Motor neuron (in vitro differentiated cells): ENCODE data around the gene TSPEAR. TPM values are rescaled to one million over a fixed set of nuclear protein-coding genes. Genes with fewer than 3 reads are reported as not detected.
"Not testable (repeated sequence)": the region's sequence is repeated elsewhere in the genome, so short reads cannot be mapped to it uniquely, and the experiment has no call there.

Source experiments
- ATAC-seq, 8 experiments: fragments of 200-7000 bp; cut with Tn5 transposase; replicated peaks in 6 of 8; 2 replicates each; pipeline ENCODE4 v1.8.0; 2021; ENCODE audit warnings: mild to moderate bottlenecking in 8 of 8, moderate library complexity in 8 of 8
- H3K27ac ChIP-seq, 2 donors: fragments of 250-450 bp; sonication (Bioruptor Pico); 2 replicates each; pipeline ENCODE4 v1.9.0; 2021; ENCODE audit warnings: antibody characterized with exemption in 2 of 2, mild to moderate bottlenecking in 2 of 2, moderate library complexity in 1 of 2
- H3K4me1 ChIP-seq, 2 donors: fragments of 250-450 bp; sonication (Bioruptor Pico); replicated peaks in 1 of 2; 2 replicates each; pipeline ENCODE4 v1.6.1; 2021; ENCODE audit warnings: antibody characterized with exemption in 2 of 2, mild to moderate bottlenecking in 2 of 2, moderate library complexity in 1 of 2
- H3K4me3 ChIP-seq, 5 donors: fragments of 250-450 bp; sonication (Bioruptor Pico); 2 replicates each; pipeline ENCODE4 v1.9.0; 2021; ENCODE audit warnings: antibody characterized with exemption in 5 of 5, mild to moderate bottlenecking in 5 of 5, moderate library complexity in 4 of 5
- WGBS, 10 experiments: fragments of 450-650 bp; shearing (Covaris generic); methylation state at CpG; one replicate each; pipeline ENCODE4 v1.0.0; 2022; 5-methylcytosine and 5-hydroxymethylcytosine counted together
- in situ Hi-C, 9 experiments: fragments of 400-800 bp; cut with MboI; loops; one replicate each; pipeline ENCODE4 v1.15.0; 2021; ENCODE audit warnings: low sequenced_read_pairs in 9 of 9, low pct_unique_long_range_greater_than_20kb in 2 of 9; ENCODE audit not compliant: unreplicated experiment in 9 of 9
- total RNA-seq, 8 experiments: library from RNA; unstranded; fragments of 300-600 nt; gene quantifications; 2 replicates each; pipeline versions ENCODE4 v1.2.3 to v1.2.4, GENCODE V29; 2022

Gene TSPEAR
- total RNA-seq, 8 experiments from 2014 or later = 0.21 to 0.66 (median 0.31) TPM; not detected in 1

DNA sequence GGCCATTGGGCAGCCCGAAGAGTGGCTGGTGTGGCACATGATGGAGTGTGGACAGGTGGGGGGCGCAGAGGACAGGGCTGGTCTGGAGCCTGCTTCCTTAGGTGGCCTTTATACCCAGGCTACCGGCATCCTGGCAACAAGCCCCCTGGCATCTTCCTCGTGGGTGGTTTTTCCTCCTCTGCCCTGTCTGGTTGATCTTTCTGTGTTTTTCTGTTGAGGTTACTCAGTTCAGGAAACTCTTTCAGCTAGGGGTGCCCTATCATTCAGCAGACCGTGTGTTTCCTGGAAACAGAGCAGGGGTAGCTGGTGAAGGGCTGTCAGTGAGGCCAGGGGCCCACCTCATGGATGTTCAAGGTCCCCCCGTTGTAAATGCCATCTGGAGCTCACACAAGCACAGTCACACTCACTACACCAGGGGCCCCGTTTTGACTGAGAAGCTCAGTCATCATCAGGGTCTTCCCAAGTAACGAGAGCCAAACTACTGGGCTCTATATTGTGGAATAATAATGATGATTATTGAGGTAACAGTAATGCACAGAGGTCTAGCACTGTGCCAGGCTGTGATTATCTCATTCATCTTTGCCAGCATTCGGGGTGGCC is 56.7 kb downstream of the TSPEAR start, which contains the start of gene KRTAP12-4:
KRTAP12-4 (minus strand) TSS at position 84 of the 600 bp plus-strand sequence; CDS start at position 39, 45 bp downstream.
- no peak within 1 kb of the TSS for H3K4me3 ChIP-seq
- in situ Hi-C loops = no loop called here
- WGBS, 10 experiments = 10 to 100% (median 78%) methylated on average over 1 to 4 of the region's 9 CpGs; no CpG with 5 or more reads in 3 of the 10 experiments
- no peaks in the 10 kb centered on the region for H3K4me1 ChIP-seq
- no peak within 1 kb of the TSS for H3K27ac ChIP-seq
- ATAC-seq = no peak

DNA sequence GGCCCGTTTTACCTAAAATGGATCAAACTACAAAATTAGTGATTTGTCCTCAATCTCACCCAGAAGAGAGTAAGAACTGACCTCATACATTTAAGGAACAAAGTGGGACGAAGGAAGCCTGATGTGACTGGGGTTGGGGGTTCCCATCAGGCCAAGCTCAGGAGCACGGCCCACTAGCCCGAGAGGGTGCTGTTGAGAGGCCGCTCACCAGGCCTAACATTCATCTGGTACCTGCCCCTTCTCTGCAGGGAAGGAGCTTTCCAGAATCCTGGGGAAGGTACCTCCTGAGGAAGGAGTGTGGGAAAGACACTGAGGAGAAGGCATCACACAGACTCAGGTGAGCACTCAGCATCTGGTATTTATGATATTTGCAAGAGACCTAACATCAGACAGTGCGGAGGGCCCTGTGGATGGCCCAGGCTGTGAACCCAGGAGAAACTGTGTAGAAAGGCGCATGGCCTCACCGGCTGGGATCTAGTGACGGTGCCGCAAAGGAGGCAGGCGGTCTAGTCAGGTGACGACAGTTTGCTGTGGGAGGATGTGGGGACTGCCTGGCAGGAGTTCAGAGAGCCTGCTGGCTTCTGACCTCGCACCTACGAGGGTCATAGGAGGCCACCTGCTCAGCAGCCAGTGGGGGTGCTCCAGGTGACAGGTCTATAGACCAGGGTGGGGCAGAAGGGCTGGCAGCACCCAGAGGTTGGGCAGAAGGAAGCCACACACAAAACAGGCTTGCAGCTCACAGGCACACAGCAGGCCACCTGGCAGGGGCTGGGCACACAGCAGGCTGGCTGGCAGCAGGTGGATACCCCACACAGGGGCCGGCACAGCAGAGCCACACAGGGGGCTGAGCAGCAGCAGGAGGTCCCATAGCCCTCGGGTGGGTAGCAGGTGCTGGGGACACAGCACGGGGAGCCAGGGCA is 57.5 kb downstream of the TSPEAR start:
- in situ Hi-C loops = no loop called here
- WGBS, 10 experiments = 13 to 90% (median 80%) methylated on average over 2 to 10 of the region's 17 CpGs; no CpG with 5 or more reads in 1 of the 10 experiments
- ATAC-seq = no peak
- H3K4me3 ChIP-seq = no peak overlapping the region
- no peaks in the 10 kb centered on the region for H3K4me1 ChIP-seq
- no peak overlapping the region for H3K27ac ChIP-seq

DNA sequence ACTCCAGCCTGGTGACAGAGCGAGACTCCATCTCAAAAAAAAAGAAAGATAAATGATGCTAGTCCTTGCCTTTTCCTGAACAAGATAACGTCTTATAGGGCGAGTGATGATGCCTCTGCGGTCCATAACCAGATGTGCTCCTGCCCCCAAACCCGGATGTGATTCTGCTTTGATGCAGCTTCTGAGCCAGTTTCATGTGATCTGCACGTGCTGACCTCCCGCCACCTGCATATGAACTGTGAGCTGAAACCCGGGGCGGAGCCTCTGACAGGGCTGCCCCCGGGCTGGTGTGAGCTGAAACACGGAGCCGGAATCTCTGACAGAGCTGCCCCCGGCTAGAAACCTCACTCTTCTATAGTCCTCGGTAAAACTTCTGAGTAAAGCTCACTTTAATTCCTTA is 58.2 kb downstream of the TSPEAR start:
- in situ Hi-C loops = no loop called here
- peak in 7 of 8 experiments; percentile 30 to 71 (median 56) for ATAC-seq
- Histone ChIP-seq H3K27ac (no peak overlapping the region), H3K4me1 (no peaks in the 10 kb centered on the region), H3K4me3 (no peak overlapping the region)
- 12 to 100% (median 58%) methylated on average over 1 to 10 of the region's 14 CpGs for WGBS, 10 experiments

DNA sequence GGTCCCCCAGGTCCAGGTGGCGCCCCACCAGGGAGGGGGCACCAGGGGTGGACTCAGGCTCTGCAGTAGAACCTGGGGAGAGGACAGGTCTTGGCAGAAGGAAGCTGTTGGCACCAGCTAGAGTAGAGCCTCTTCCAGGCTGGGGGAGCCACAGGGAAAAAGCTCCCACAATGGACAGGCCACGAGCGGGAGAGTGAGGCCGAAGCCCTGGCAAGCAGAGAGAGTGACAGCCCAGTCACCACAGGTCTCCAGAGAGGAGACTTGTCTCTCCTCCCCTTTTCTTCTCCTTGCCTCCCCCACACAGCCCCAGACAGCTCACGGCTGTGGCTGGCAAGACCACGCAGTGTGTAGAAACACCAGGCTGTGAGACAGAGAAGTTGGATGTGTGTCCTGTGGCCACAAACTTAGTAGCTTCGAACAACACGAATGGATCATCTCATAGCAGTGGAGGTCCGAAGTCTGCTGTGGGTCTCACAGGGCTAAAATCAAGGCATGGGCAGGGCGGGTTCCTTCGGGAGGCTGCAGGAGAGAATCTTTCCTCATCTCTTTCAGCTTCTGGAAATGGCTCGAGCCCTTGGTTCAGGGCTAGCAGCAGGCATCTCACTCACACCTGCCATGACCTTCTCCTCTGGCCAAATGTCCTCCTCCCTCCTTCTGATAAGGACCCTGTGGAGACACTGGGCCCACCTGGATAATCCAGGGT is 60.2 kb downstream of the TSPEAR start:
- Histone ChIP-seq H3K4me1 (no peaks in the 10 kb centered on the region), H3K4me3 (no peak overlapping the region), H3K27ac (no peak overlapping the region)
- no peak for ATAC-seq
- WGBS, 10 experiments = 29 to 97% (median 86%) methylated on average over 1 to 7 of the region's 12 CpGs; no CpG with 5 or more reads in 4 of the 10 experiments
- in situ Hi-C loops = no loop called here

DNA sequence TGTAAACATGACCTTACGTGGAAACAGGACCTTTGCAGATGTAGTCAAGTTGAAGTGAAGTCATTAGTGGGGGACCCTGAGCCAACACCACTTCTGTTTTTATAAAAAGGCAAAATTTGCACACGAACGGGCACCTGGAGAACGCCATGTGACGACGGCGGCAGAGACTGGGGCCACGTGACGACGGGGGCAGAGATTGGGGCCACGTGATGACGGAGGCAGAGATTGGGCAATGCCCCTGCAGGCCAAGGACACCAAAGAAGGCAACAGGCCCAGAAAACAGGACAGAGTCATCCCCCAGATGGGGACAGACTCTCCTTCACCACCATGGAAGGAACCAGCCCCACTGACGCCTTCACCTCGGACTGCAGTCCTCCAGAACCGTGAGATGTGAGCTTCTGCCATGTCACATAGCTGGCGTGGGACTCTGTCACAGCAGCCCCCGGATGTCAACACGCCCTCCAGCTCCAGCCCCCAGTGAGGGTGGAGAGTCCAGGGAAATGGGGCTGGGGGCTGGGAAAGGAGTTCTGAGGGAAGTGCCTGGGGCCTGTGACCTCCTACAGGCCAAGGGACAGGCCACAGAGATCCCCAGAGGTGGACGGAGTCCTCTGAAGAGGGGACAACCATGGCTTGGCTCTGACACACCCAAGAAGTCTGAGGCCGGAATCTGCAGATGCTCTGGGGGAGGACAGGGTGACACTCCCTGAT is 61.0 kb downstream of the TSPEAR start:
- no peak overlapping the region for H3K27ac ChIP-seq
- in situ Hi-C loops = no loop called here
- no peak for ATAC-seq
- H3K4me1 ChIP-seq = no peaks in the 10 kb centered on the region
- 49 to 100% (median 81%) methylated on average over 1 to 11 of the region's 20 CpGs; no CpG with 5 or more reads in 1 of the 10 experiments for WGBS, 10 experiments
- H3K4me3 ChIP-seq = no peak overlapping the region

DNA sequence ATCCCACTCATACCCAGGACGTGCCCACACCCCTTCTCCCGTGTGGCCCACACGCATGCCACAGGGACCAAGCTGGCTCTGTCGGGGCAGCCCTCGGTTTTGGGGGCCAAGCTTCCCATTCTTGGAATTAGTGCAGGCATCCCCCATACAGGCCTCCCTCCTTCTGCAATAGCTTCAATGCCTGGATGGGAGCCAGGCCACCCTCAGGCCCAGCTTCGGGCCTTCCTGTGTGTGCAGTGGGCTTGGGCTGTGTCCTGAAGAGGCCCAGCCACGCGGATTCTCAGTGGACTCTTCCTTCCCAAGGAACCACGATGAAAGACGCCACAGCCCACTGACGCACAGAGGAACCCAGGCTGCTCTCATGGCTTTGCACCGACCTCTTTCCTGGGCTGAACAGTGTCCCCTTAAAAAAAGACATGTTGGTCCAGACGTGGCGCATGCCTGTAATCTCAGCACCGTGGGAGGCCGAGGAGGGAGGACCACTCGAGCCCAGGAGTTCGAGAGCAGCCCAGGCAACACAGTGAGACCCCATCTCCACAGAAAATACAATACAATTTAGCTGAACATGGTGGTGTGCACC is 61.8 kb downstream of the TSPEAR start:
- Histone ChIP-seq H3K4me1 (no peaks in the 10 kb centered on the region), H3K27ac (no peak overlapping the region), H3K4me3 (no peak overlapping the region)
- in situ Hi-C loops = no loop called here
- no peak for ATAC-seq
- WGBS, 10 experiments = 67 to 96% (median 87%) methylated on average over 4 to 11 of the region's 18 CpGs; no CpG with 5 or more reads in 5 of the 10 experiments

DNA sequence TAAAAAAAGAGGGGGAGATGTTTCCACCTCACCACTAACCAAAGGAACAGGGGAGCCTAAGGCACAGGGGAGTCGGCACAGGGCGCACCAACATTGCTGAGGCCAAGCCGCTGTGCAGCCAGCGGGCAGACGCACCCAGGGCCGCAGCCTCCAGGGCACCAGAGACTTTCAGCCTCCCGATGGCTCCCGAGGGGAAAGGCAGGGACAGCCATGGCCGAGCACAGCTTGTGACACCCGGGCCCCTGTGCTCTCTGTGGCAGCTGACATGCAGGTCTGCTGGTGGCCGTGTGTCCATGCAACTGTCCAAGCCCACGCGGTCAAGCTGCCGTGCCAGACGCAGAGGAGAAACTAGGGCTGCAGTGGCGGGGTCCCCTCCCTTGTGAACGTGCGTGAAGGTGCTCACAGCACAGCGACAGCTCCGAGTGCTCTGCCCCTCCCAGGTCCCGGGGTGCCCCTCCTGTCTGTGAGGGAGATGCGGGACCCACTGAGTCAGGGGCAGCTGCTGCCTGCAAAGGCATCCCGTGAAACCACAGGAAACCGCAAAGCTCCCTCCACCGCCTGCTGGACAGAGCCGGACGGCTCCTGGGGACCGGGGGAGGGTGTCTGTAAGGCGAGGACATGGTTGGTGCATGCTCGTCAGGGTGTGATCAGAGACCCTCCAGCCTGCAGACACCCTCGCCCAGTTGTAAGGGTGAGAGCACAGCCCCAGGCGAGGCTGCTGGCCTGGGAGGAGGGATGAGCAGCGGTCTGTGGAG is 62.6 kb downstream of the TSPEAR start:
- Histone ChIP-seq H3K27ac (no peak overlapping the region), H3K4me3 (no peak overlapping the region), H3K4me1 (no peaks in the 10 kb centered on the region)
- no peak for ATAC-seq
- WGBS, 10 experiments = 17 to 100% (median 83%) methylated on average over 1 to 12 of the region's 33 CpGs; no CpG with 5 or more reads in 2 of the 10 experiments
- in situ Hi-C loops = no loop called here

DNA sequence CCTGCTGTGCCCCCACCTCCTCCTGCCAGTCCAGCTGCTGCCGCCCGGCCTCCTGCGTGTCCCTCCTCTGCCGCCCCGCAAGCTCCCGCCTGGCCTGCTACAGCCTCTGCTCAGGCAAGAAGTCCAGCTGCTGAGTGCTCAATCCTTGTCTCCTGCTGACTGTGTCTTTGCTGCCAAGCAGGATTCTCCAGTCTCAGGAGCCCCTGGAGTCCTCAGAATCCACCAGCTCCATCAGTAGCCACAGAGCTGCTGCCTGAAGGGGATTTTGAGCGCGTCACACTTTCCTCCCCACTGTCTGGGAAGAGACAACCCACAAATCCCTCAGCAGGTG is 64.2 kb downstream of the TSPEAR start:
- Histone ChIP-seq H3K27ac (no peak overlapping the region), H3K4me1 (no peaks in the 10 kb centered on the region), H3K4me3 (no peak overlapping the region)
- in situ Hi-C loops = no loop called here
- ATAC-seq = peak in 1 of 8 experiments; percentile 18
- 0 to 76% (median 20%) methylated on average over 1 to 6 of the region's 8 CpGs; no CpG with 5 or more reads in 6 of the 10 experiments for WGBS, 10 experiments

DNA sequence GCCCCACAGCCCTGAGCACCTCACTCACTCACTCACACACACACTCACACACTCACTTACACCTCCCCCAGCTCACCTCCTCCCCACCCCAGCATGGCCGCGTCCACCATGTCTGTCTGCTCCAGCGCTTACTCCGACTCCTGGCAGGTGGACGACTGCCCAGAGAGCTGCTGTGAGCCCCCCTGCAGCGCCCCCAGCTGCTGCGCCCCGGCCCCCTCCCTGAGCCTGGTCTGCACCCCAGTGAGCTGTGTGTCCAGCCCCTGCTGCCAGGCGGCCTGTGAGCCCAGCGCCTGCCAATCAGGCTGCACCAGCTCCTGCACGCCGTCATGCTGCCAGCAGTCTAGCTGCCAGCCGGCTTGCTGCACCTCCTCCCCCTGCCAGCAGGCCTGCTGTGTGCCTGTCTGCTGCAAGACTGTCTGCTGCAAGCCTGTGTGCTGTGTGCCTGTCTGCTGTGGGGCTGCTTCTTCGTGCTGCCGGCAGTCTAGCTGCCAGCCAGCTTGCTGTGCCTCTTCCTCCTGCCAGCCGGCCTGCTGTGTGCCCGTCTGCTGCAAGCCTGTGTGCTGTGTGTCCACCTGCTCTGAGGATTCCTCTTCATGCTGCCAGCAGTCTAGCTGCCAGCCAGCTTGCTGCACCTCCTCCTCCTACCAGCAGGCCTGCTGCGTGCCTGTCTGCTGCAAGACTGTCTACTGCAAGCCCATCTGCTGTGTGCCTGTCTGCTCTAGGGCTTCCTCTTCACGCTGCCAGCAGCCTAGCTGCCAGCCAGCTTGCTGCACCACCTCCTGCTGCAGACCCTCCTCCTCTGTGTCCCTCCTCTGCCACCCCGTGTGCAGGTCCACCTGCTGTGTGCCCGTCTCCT is 64.8 kb downstream of the TSPEAR start, which contains the start of gene KRTAP10-11:
KRTAP10-11 (plus strand) TSS at position 49 of the 856 bp plus-strand sequence; CDS start at position 94, 45 bp downstream.
- H3K4me3 ChIP-seq, H3K27ac ChIP-seq, H3K4me1 ChIP-seq, in situ Hi-C loops: not testable (repeated sequence)
- 0 to 63% (median 40%) methylated on average over 1 to 5 of the region's 21 CpGs; no CpG with 5 or more reads in 6 of the 10 experiments for WGBS, 10 experiments
- peak in 1 of 8 experiments; percentile 29 for ATAC-seq

DNA sequence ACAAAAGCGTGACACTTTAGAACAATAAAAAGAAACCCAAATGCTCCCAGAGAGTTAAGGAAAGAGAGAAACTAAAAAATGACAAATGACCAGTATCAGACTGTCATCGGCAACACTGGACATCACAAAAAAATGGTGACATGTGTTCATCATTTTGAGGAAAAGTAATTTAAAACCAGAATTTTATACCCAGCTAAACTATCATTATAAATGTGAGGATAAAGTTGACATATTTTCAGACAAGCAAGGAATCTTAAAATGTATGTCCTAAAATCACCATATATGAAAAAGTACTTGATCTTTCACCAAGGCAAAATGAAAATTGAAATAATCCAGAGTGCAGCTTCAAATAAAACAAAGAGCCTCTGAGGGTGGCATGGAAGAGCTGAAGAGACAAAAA is 66.5 kb downstream of the TSPEAR start:
- no peak for ATAC-seq
- Histone ChIP-seq H3K4me1 (no peaks in the 10 kb centered on the region), H3K27ac (no peak overlapping the region), H3K4me3 (no peak overlapping the region)
- in situ Hi-C loops = no loop called here
- 0 to 75% (median 36%) methylated on average over 1 to 2 of the region's 2 CpGs for WGBS, 10 experiments

DNA sequence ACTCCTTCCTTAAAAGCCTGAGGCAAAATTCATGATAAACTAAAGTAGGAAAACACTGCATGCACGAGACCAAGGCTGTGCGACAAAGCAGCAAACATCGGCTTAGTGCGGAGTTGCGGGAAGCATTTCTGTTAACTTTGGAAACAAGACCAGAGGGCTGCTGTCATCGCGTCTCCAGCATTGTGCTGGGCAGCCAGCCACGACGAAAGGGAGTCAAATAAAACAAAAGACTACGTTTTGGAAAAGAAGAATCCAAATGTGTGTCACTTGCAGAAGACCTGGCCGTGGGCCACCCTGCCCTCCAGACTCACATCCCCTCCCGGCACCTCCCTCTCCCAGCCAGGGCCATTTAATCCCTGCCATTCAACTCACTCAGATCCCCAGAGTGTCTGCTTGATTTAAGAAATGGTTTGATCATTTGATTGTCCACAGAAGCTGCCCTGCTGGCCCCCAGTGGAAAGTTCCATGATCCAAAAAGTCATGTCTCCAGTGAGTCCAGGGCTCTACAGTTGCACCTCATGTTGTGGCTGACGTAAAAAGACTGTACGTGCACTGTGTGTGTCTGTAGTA is 67.5 kb downstream of the TSPEAR start:
- in situ Hi-C loops = no loop called here
- ATAC-seq = no peak
- WGBS, 10 experiments = 10 to 86% (median 60%) methylated on average over 2 to 11 of the region's 14 CpGs; no CpG with 5 or more reads in 1 of the 10 experiments
- Histone ChIP-seq H3K4me3 (no peak overlapping the region), H3K4me1 (no peaks in the 10 kb centered on the region), H3K27ac (no peak overlapping the region)
